Measurements from ENCODE around the gene AUTS2.

AUTS2 gene

GRCh38 chr7:70771451-70771850, 1173.2 kb downstream of the AUTS2 start:
- H3K4me3 ChIP-seq (ENCODE audit: low read length) = no peak overlapping the region
- no peak for DNase-seq (ENCODE audit: low read depth)
- TF ChIP-seq CTCF (conservative IDR thresholded peaks at IDR 0.05; ENCODE audit: low read length) = no peak

- no peak for TF ChIP-seq CTCF (conservative IDR thresholded peaks at IDR 0.05; ENCODE audit: low read length)
- DNase-seq (ENCODE audit: low read depth) = no peak
- no peak overlapping the region for H3K4me3 ChIP-seq (ENCODE audit: low read length)
Measured at GRCh38 chr7:70772891-70773290, 1174.6 kb downstream of the AUTS2 start.

GRCh38 chr7:70773406-70773805, 1175.1 kb downstream of the AUTS2 start:
- no peak overlapping the region for H3K4me3 ChIP-seq (ENCODE audit: low read length)
- TF ChIP-seq CTCF (conservative IDR thresholded peaks at IDR 0.05; ENCODE audit: low read length) = no peak
- no peak for DNase-seq (ENCODE audit: low read depth)

GRCh38 chr7:70774950-70775527, 1176.8 kb downstream of the AUTS2 start:
- no peak overlapping the region for H3K4me3 ChIP-seq (ENCODE audit: low read length)
- TF ChIP-seq CTCF (conservative IDR thresholded peaks at IDR 0.05; ENCODE audit: low read length) = no peak
- DNase-seq (ENCODE audit: low read depth) = no peak

- peak; percentile 33 for DNase-seq (ENCODE audit: low read depth)
- peak; percentile 21; the same call in 1 of the 2 replicates for TF ChIP-seq CTCF (conservative IDR thresholded peaks at IDR 0.05; ENCODE audit: low read length)
Measured at GRCh38 chr7:70775570-70776156, 1177.4 kb downstream of the AUTS2 start.

GRCh38 chr7:70776627-70777101, 1178.4 kb downstream of the AUTS2 start:
- TF ChIP-seq CTCF (conservative IDR thresholded peaks at IDR 0.05; ENCODE audit: low read length) = no peak
- DNase-seq (ENCODE audit: low read depth) = peak; percentile 67

More at GRCh38 chr7:70775570-70776156, 1177.4 kb downstream of the AUTS2 start:
- H3K4me3 ChIP-seq (ENCODE audit: low read length) = no peak overlapping the region

GRCh38 chr7:70777251-70777650, 1179.0 kb downstream of the AUTS2 start:
- no peak overlapping the region for H3K4me3 ChIP-seq (ENCODE audit: low read length)
- TF ChIP-seq CTCF (conservative IDR thresholded peaks at IDR 0.05; ENCODE audit: low read length) = no peak
- DNase-seq (ENCODE audit: low read depth) = no peak

More at GRCh38 chr7:70776627-70777101, 1178.4 kb downstream of the AUTS2 start:
- no peak overlapping the region for H3K4me3 ChIP-seq (ENCODE audit: low read length)

Measured in AG10803 (cell line).